ENCODE results near the gene NDUFB11.
A peak's percentile ranks its signal among the peaks of the same experiment; 100 is the strongest.
"Not testable (repeated sequence)": the region's sequence is repeated elsewhere in the genome, so short reads cannot be mapped to it uniquely, and the experiment has no call there.

The NDUFB11 gene

DNA sequence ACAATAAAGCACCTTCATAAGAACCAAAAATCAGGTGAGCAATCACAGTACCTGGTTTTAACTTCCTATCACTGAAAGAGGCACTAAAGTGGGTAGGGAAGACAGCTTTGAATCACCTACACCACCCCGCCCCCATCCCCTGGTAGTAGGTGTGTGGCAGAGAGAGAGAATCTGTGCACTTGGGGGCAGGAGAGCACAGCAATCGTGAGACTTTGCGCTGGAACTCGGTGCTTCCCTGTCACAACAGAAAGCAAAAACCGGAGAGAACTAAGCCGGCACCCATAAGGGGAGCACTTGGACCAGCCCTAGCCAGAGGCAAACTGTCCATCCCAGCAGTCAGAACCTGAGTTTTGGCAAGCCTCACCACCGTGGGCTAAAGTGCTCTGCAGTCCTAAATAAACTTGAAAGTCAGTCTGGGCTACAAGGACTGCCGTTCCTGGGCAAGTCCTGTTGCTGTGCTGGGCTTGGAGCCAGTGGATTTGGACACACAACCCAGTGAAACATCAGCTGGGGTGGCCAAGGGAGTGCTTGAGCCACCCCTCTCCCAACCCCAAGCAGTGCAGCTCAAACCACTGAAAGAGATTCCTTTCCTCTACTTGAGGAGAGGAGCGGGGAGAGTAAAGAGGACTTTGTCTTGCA lies 32.1 kb downstream of the NDUFB11 start:
- in situ Hi-C loops (cut with HindIII; ENCODE audit: low sequenced_read_pairs) = no loop called here
- no peak for DNase-seq (ENCODE audit: low read depth, low spot score)
- no peak overlapping the region for H3K4me3 ChIP-seq (ENCODE audit: low read depth, low read length)
- no peak for TF ChIP-seq CTCF (IDR thresholded peaks at IDR 0.05; ENCODE audit: low read depth, low read length)

DNA sequence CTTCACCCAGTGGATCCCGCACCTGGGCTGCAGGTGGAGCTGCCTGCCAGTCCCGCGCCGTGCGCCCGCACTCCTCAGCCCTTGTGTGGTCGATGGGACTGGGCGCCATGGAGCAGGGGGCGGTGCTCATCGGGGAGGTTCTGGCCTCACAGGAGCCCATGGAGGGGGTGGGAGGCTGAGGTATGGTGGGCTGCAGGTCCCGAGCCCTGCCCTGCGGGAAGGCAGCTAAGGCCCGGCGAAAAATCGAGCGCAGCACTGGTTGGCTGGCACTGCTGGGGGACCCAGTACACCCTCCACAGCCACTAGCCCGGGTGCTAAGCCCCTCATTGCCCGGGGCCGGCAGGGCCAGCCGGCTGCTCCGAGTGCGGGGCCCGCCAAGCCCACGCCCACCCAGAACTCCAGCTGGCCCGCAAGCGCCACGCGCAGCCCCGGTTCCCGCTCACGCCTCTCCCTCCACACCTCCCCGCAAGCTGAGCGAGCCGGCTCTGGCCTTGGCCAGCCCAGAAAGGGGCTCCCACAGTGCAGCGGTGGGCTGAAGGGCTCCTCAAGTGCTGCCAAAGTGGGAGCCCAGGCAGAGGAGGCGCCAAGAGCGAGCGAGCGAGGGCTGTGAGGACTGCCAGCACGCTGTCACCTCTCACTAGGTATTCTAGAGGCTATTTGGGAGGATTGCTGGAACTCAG lies 33.4 kb downstream of the NDUFB11 start:
- in situ Hi-C loops (cut with HindIII; ENCODE audit: low sequenced_read_pairs); H3K4me3 ChIP-seq (ENCODE audit: low read depth, low read length); DNase-seq (ENCODE audit: low read depth, low spot score): not testable (repeated sequence)

- TF ChIP-seq CTCF (IDR thresholded peaks at IDR 0.05; ENCODE audit: low read depth, low read length) = no peak
- DNase-seq (ENCODE audit: low read depth, low spot score) = no peak
- no peak overlapping the region for H3K4me3 ChIP-seq (ENCODE audit: low read depth, low read length)
- in situ Hi-C loops (cut with HindIII; ENCODE audit: low sequenced_read_pairs) = no loop called here
Observed at GRCh38 chrX:47101206-47101605, 43.3 kb downstream of the NDUFB11 start.

DNA sequence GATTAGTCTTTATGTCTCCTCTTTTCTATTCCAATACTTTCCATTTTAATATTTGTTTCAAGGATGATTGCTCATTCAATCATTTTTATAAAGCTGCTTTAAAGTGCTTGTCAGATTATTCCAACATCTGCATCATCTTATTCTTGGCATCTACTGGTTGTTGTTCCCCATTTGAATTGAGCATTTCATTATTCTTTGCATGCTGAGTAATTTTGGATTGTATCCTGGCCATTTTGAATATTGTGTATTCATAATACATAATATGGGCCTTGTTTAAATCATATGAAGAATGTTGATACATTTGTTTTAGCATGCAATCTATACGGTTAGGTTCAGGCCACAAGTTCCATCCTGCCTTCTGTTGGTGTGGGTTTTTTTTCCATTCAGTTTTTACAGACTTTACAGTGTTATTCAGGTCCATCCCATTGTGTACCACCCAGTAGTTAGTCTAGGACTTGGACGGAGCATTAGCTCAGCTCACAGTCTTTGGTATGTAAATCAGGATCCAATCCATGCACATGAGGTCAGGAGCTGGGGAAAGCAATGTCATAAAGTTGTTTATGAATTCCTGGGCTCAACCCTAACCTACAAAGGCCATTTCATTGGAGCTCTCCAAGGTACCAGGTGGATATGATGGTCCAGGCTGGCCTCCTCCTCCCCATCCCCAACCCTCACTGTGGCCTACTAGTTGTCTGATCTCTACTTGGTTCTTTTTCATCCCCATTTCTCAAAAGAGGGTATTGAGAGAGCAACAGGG lies 46.0 kb downstream of the NDUFB11 start:
- H3K4me3 ChIP-seq (ENCODE audit: low read depth, low read length) = no peak overlapping the region
- DNase-seq (ENCODE audit: low read depth, low spot score) = no peak
- in situ Hi-C loops (cut with HindIII; ENCODE audit: low sequenced_read_pairs) = no loop called here
- no peak for TF ChIP-seq CTCF (IDR thresholded peaks at IDR 0.05; ENCODE audit: low read depth, low read length)

DNA sequence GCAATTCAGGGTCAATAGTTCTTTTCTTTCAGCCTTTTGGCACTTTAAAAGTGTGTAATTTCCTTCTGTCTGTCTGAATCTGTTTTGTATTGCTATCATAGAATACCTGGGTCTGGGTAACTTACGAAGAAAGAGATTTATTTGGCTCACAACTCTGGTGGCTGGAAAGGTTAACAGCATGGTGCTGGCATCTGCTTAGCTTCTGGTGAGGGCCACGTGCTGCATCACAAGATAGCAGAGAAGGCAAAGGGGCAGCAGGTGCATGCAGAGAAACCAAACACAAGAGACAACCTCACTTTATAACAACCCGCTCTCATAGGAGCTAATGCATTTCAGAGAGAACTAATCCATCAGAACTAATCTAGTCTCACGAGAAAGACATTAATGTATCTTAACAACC lies 47.5 kb downstream of the NDUFB11 start:
- in situ Hi-C loops (cut with HindIII; ENCODE audit: low sequenced_read_pairs) = no loop called here
- H3K4me3 ChIP-seq (ENCODE audit: low read depth, low read length) = no peak overlapping the region
- no peak for TF ChIP-seq CTCF (IDR thresholded peaks at IDR 0.05; ENCODE audit: low read depth, low read length)
- no peak for DNase-seq (ENCODE audit: low read depth, low spot score)

DNA sequence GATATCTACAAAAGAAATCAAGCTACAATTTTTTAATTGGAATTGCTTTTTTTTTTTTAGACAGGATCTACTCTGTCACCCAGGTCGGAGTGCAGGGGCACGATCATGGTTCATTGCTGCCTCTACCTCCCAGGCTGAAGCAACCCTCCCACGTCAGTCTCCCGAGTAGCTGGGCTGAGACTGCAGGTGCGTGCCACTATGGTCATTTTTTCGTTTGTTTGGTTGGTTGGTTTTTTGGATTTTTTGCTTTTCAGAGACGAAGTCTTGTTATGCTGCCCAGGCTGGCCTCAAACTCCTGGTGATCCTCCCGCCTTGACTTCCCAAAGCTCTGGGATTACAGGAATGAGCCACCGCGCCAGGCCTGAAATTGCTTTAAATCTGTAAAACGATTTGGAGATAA lies 50.6 kb downstream of the NDUFB11 start:
- in situ Hi-C loops (cut with HindIII; ENCODE audit: low sequenced_read_pairs) = no loop called here
- no peak for DNase-seq (ENCODE audit: low read depth, low spot score)
- TF ChIP-seq CTCF (IDR thresholded peaks at IDR 0.05; ENCODE audit: low read depth, low read length) = no peak
- no peak overlapping the region for H3K4me3 ChIP-seq (ENCODE audit: low read depth, low read length)

DNA sequence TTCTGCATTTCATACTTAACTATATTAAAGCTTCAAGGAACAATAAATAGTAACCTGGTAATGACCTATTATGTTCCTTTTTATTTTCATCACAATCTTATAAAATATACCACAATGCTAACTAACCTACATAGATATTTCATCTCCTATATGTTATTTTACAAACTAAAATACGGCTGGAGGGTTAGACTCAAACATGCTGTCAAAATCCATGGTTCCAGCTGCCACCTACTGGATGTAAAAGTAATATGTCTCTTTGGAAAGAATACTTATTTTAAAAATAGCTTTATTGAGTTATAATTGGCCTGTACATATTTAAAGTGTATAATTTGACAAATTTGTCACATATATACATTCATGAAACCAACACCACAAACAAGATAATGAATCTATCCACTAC lies 51.3 kb downstream of the NDUFB11 start:
- DNase-seq (ENCODE audit: low read depth, low spot score) = peak; percentile 22
- no peak overlapping the region for H3K4me3 ChIP-seq (ENCODE audit: low read depth, low read length)
- in situ Hi-C loops (cut with HindIII; ENCODE audit: low sequenced_read_pairs) = no loop called here
- peak; percentile 53 for TF ChIP-seq CTCF (IDR thresholded peaks at IDR 0.05; ENCODE audit: low read depth, low read length)
